CD4-positive, alpha-beta T cell (primary cell): ENCODE results near the gene ZNF225. TPM values are rescaled to one million over a fixed set of nuclear protein-coding genes. Genes with fewer than 3 reads are reported as not detected.

Experiments used
- ATAC-seq: fragments of 200-7000 bp; cut with Tn5 transposase; one replicate; pipeline ENCODE4 v1.10.0; 2022; ENCODE audit warnings: mild to moderate bottlenecking; ENCODE audit not compliant: poor library complexity
- CTCF ChIA-PET: fragments of 350-600 bp; sonication (Branson Sonifier 250); formaldehyde crosslinking; loops from one replicate; lab custom pipeline; 2021; ENCODE audit warnings: antibody characterized with exemption, inconsistent platforms; lab: Charles Lee
- POLR2A ChIA-PET: fragments of 350-600 bp; sonication (Branson Sonifier 250); formaldehyde crosslinking; loops from one replicate; lab custom pipeline; 2021; ENCODE audit warnings: antibody characterized with exemption, inconsistent platforms; lab: Charles Lee
- DNase-seq, 14 experiments: peaks; one replicate each; pipeline ENCODE4 v3.0.0-alpha.2; 2013 to 2020; ENCODE audit warnings: mixed read lengths in 2 of 14
- H3K27ac ChIP-seq, 2 donors: one replicate each; pipeline versions ENCODE4 v1.5.1 to v1.7.0; 2013; ENCODE audit warnings: low read length in 2 of 2, low read depth in 1 of 2, mild to moderate bottlenecking in 1 of 2
- H3K27me3 ChIP-seq, 2 experiments: 1 replicate in 1 of 2; 2 replicates in 1 of 2; pipeline versions ENCODE4 v1.6.1 to v1.7.0; 2013; ENCODE audit warnings: low read length in 2 of 2, control low read depth in 1 of 2, mild to moderate bottlenecking in 1 of 2, moderate library complexity in 1 of 2; ENCODE audit not compliant: insufficient read depth in 2 of 2, control insufficient read depth in 1 of 2
- H3K36me3 ChIP-seq: one replicate; pipeline ENCODE4 v1.6.1; 2013; ENCODE audit warnings: low read length, control low read depth; ENCODE audit not compliant: insufficient read depth
- H3K4me1 ChIP-seq: one replicate; pipeline ENCODE4 v1.6.1; 2013; ENCODE audit warnings: low read length, control low read depth; ENCODE audit not compliant: insufficient read depth
- H3K4me3 ChIP-seq: one replicate; pipeline ENCODE4 v1.5.1; 2013; ENCODE audit warnings: mild to moderate bottlenecking, low read length, moderate library complexity
- H3K9me3 ChIP-seq, 2 experiments: 1 replicate in 1 of 2; 2 replicates in 1 of 2; pipeline versions ENCODE4 v1.6.1 to v1.7.0; 2013; ENCODE audit warnings: low read length in 2 of 2, mild to moderate bottlenecking in 2 of 2, control low read depth in 1 of 2, moderate library complexity in 1 of 2; ENCODE audit not compliant: control insufficient read depth in 1 of 2, insufficient read depth in 1 of 2
- H3K27ac Mint-ChIP-seq: one replicate; pipeline ENCODE4 v1.8.0; 2020; ENCODE audit warnings: mixed read lengths
- H3K27me3 Mint-ChIP-seq: one replicate; pipeline ENCODE4 v1.8.0; 2021; ENCODE audit warnings: mixed read lengths
- H3K36me3 Mint-ChIP-seq: one replicate; pipeline ENCODE4 v1.8.0; 2021; ENCODE audit warnings: low read depth, mixed read lengths
- H3K4me1 Mint-ChIP-seq: one replicate; pipeline ENCODE4 v1.8.0; 2021; ENCODE audit warnings: low read depth, mixed read lengths
- H3K4me3 Mint-ChIP-seq: one replicate; pipeline ENCODE4 v1.8.0; 2020; ENCODE audit warnings: mild to moderate bottlenecking, mixed read lengths
- H3K9me3 Mint-ChIP-seq: one replicate; pipeline ENCODE4 v1.8.0; 2020; ENCODE audit warnings: mixed read lengths
- intact Hi-C, 2 experiments: fragments of 100-400 bp; cut with DNase I in 1 of 2; cut with micrococcal nuclease in 1 of 2; formaldehyde crosslinking; loops; one replicate each; pipeline versions ENCODE4 v1.15.1 to v1.9.0; 2023 to 2025; cut with DNase I, micrococcal nuclease
- total RNA-seq, 174 experiments: library from RNA in 2 of 174; stranded (reverse) in 2 of 174; gene quantifications; one replicate each; pipeline ENCODE4 v1.2.3 and lab custom pipeline; 2021 to 2026
- TF ChIP-seq, protein P1 (sequence below): fragments of 200-600 bp; IDR thresholded peaks from one replicate; pipeline ENCODE4 v1.8.0; 2022; ENCODE audit warnings: antibody characterized with exemption, mild to moderate bottlenecking

Gene ZNF225
- total RNA-seq, 2 experiments from 2014 or later, result 0.71 to 0.73 TPM

DNA sequence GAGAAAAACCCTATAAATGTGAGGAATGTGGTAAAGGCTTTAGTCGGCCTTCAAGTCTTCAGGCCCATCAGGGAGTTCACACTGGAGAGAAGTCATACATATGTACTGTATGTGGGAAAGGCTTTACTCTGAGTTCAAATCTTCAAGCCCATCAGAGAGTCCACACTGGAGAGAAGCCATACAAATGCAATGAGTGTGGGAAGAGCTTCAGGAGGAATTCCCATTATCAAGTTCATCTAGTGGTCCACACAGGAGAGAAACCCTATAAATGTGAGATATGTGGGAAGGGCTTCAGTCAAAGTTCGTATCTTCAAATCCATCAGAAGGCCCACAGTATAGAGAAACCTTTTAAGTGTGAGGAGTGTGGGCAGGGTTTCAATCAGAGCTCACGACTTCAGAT is 63.4 kb downstream of the ZNF225 start:
- H3K9me3 Mint-ChIP-seq, result peaks cover 31% of the 10 kb centered on the region
- no peaks in the 10 kb centered on the region for H3K27me3 Mint-ChIP-seq
- no peak for DNase-seq
- TF ChIP-seq, protein P1, sequence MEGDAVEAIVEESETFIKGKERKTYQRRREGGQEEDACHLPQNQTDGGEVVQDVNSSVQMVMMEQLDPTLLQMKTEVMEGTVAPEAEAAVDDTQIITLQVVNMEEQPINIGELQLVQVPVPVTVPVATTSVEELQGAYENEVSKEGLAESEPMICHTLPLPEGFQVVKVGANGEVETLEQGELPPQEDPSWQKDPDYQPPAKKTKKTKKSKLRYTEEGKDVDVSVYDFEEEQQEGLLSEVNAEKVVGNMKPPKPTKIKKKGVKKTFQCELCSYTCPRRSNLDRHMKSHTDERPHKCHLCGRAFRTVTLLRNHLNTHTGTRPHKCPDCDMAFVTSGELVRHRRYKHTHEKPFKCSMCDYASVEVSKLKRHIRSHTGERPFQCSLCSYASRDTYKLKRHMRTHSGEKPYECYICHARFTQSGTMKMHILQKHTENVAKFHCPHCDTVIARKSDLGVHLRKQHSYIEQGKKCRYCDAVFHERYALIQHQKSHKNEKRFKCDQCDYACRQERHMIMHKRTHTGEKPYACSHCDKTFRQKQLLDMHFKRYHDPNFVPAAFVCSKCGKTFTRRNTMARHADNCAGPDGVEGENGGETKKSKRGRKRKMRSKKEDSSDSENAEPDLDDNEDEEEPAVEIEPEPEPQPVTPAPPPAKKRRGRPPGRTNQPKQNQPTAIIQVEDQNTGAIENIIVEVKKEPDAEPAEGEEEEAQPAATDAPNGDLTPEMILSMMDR, result no peak
- no peaks in the 10 kb centered on the region for H3K27me3 ChIP-seq
- H3K4me1 ChIP-seq, result no peaks in the 10 kb centered on the region
- no peak overlapping the region for H3K4me3 Mint-ChIP-seq
- H3K36me3 Mint-ChIP-seq, result peaks cover 82% of the 10 kb centered on the region
- peaks cover 30 to 100% of the 10 kb centered on the region in 2 experiments for H3K9me3 ChIP-seq
- ATAC-seq, result no peak
- H3K27ac ChIP-seq, result no peak overlapping the region
- no peaks in the 10 kb centered on the region for H3K4me1 Mint-ChIP-seq
- POLR2A ChIA-PET, result no interaction called here
- H3K4me3 ChIP-seq, result no peak overlapping the region
- intact Hi-C loops, result no loop called here
- CTCF ChIA-PET, result no interaction called here
- H3K27ac Mint-ChIP-seq, result no peak overlapping the region
- H3K36me3 ChIP-seq, result peaks cover 51% of the 10 kb centered on the region

DNA sequence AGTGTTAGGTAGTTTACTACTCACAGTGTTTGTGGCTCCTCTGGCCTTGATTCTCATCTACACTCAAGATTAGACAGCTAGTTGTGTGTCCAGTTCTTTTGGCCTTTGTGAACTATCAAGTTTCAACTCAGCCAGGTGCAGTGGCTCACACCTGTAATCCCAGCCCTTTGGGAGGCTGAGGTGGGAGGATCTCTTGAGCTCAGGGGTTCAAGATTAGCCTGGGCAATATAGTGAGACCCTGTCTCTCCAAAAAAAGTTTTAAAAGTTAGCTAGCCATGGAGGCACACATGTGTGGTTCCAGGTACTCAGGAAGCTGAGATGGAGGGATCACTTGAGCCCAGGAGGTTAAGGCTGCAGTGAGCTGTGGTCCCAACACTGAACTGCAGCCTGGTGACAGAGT is 67.8 kb downstream of the ZNF225 start:
- no peaks in the 10 kb centered on the region for H3K4me1 ChIP-seq
- CTCF ChIA-PET, result no interaction called here
- intact Hi-C loops, result no loop called here
- TF ChIP-seq, protein P1, result no peak
- no peaks in the 10 kb centered on the region for H3K27me3 Mint-ChIP-seq
- no peak overlapping the region for H3K27ac ChIP-seq
- no peak overlapping the region for H3K27ac Mint-ChIP-seq
- POLR2A ChIA-PET, result interaction anchor here (1.0 kb wide), 1 partner anchor 31 kb away, joined by 4 read pairs; the partner anchor contains the start of gene ZNF227
- H3K4me3 ChIP-seq, result no peak overlapping the region
- no peaks in the 10 kb centered on the region for H3K27me3 ChIP-seq
- DNase-seq (no peak), ATAC-seq (no peak)
- H3K36me3 Mint-ChIP-seq, result peaks cover 62% of the 10 kb centered on the region
- H3K4me1 Mint-ChIP-seq, result no peaks in the 10 kb centered on the region
- peaks cover 30% of the 10 kb centered on the region for H3K9me3 Mint-ChIP-seq
- peaks cover 7% of the 10 kb centered on the region for H3K36me3 ChIP-seq
- no peak overlapping the region for H3K4me3 Mint-ChIP-seq
- H3K9me3 ChIP-seq, result peaks cover 31 to 99% of the 10 kb centered on the region in 2 experiments

DNA sequence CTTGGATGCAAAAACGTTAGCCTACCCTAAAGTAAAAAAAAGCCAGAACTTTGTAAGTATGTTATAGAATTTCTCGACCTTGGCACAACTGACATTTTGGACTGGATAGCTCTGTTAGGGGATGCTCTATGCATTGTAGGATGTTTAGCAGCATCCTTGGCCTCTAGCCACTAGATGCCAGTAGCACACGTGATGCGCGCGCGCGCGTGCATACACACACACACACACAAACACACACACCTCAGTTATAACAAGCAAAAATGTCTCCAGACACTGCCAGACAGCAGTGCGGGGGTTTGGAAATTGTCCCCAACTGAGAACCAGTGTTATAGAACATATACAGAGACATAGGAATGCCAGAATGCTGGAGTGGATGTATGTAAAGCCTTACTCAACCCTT is 68.9 kb downstream of the ZNF225 start:
- no peak overlapping the region for H3K4me3 Mint-ChIP-seq
- Histone ChIP-seq H3K4me3 (no peak overlapping the region), H3K4me1 (no peaks in the 10 kb centered on the region), H3K27me3 (no peaks in the 10 kb centered on the region), H3K36me3 (no peaks in the 10 kb centered on the region), H3K9me3 (peaks cover 31 to 92% of the 10 kb centered on the region in 2 experiments), H3K27ac (no peak overlapping the region)
- DNase-seq (no peak), ATAC-seq (no peak)
- no peaks in the 10 kb centered on the region for H3K27me3 Mint-ChIP-seq
- H3K36me3 Mint-ChIP-seq, result peaks cover 60% of the 10 kb centered on the region
- H3K27ac Mint-ChIP-seq, result no peak overlapping the region
- CTCF ChIA-PET, result no interaction called here
- TF ChIP-seq, protein P1, result no peak
- H3K9me3 Mint-ChIP-seq, result peaks cover 21% of the 10 kb centered on the region
- intact Hi-C loops, result no loop called here
- POLR2A ChIA-PET, result no interaction called here
- H3K4me1 Mint-ChIP-seq, result no peaks in the 10 kb centered on the region

Other genes with a start within 250 kb of the ZNF225 start
- gene ZNF404, start 229.4 kb upstream of the ZNF225 start, total RNA-seq, result under 1 TPM; 0.58 to 0.64 TPM
- gene ZNF45, start 178.1 kb upstream of the ZNF225 start, total RNA-seq, result 1 to 10 TPM; 4.0 to 4.6 TPM
- gene ZNF221, start 162.2 kb upstream of the ZNF225 start, total RNA-seq, result under 1 TPM; 0.34 to 0.41 TPM
- gene ZNF155, start 129.2 kb upstream of the ZNF225 start, total RNA-seq, result 1 to 10 TPM; 3.5 to 4.0 TPM
- 1 to 10 TPM; 2.2 to 2.8 TPM for gene ZNF230, start 110.4 kb upstream of the ZNF225 start, total RNA-seq
- gene ZNF222, start 88.0 kb upstream of the ZNF225 start, total RNA-seq, result 1 to 10 TPM; 4.5 to 5.8 TPM
- gene ZNF223, start 61.4 kb upstream of the ZNF225 start, total RNA-seq, result 1 to 10 TPM in 1 of 2 experiments, under 1 TPM in 1; 0.67 to 1.1 TPM
- gene ZNF284, start 41.2 kb upstream of the ZNF225 start, total RNA-seq, result 1 to 10 TPM in 1 of 2 experiments, under 1 TPM in 1; 0.92 to 1.2 TPM
- gene ZNF224, start 19.0 kb upstream of the ZNF225 start, total RNA-seq, result 10 to 100 TPM; 21.3 to 23.9 TPM
- gene ZNF234, start 28.2 kb downstream of the ZNF225 start, total RNA-seq, result 1 to 10 TPM; 1.4 to 1.6 TPM
- gene ZNF226, start 51.7 kb downstream of the ZNF225 start, total RNA-seq, result 1 to 10 TPM; 7.9 to 9.1 TPM
- 10 to 100 TPM; 16.2 to 17.2 TPM for gene ZNF227, start 99.1 kb downstream of the ZNF225 start, total RNA-seq
- under 1 TPM in 1 of 2 experiments, not detected in 1; 0.47 TPM for gene ZNF233, start 146.5 kb downstream of the ZNF225 start, total RNA-seq
- gene ZNF235, start 191.6 kb downstream of the ZNF225 start, total RNA-seq, result 1 to 10 TPM; 2.4 TPM
- under 1 TPM in 1 of 2 experiments, not detected in 1; 0.08 TPM for gene ZNF112, start 243.3 kb downstream of the ZNF225 start, total RNA-seq